ENCODE measurements around the gene SYMPK.

DNA sequence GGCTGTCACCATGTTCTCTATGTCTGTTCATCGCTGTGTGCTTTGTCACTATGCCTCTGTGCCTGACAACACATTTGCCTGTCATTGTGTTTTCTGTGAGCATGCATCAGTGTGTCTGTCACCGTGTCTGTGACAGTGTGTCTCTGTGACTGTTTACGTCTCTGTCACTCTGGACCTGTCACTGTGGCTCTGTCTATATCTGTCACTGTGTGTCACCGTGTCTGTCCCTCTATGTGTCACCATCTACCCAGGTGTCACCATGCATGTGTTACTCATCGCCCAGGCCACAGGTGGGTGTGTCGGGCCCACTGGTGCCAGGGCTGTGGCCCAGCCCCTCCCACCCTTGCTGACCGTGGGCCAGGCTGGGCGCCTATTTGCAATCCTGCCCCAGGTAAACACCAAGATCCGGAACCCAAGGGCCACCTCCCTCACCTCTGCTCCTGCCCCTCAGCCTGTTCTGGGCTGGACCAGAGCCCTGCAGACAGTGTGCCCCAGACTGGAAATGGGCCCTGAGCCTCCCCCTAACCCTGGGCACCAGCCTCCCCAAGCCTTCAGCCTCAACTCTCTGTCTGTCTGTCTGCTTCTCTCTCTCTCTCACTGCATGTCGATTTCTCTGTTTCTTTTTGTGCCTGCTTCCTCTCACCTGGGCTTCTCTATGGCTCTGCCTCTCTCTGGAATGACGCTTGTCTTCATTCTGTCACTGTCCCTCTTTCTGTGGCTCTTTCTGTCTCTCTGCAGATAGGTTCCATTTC lies 15.3 kb upstream of the SYMPK start:
- TF ChIP-seq, protein P1, sequence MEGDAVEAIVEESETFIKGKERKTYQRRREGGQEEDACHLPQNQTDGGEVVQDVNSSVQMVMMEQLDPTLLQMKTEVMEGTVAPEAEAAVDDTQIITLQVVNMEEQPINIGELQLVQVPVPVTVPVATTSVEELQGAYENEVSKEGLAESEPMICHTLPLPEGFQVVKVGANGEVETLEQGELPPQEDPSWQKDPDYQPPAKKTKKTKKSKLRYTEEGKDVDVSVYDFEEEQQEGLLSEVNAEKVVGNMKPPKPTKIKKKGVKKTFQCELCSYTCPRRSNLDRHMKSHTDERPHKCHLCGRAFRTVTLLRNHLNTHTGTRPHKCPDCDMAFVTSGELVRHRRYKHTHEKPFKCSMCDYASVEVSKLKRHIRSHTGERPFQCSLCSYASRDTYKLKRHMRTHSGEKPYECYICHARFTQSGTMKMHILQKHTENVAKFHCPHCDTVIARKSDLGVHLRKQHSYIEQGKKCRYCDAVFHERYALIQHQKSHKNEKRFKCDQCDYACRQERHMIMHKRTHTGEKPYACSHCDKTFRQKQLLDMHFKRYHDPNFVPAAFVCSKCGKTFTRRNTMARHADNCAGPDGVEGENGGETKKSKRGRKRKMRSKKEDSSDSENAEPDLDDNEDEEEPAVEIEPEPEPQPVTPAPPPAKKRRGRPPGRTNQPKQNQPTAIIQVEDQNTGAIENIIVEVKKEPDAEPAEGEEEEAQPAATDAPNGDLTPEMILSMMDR (conservative IDR thresholded peaks at IDR 0.05; ENCODE audit: low read depth, low read length), result no peak
- TF ChIP-seq EZH2 (IDR thresholded peaks at IDR 0.05; ENCODE audit: borderline replicate concordance, low read depth, low read length, poor library complexity, severe bottlenecking), result no peak

Data from A673 (cell line).